GM21786 (cell line): Measurements from ENCODE around the gene ISOC2.
"Not testable (repeated sequence)": the region's sequence is repeated elsewhere in the genome, so short reads cannot be mapped to it uniquely, and the experiment has no call there.

Experiments
- ATAC-seq: cut with Tn5 transposase; IDR thresholded peaks from one replicate; pipeline ENCODE4 v1.9.1; 2021; ENCODE audit not compliant: unreplicated experiment

Gene ISOC2

GRCh38 chr19:55461259-55461973 lies at the start of gene ISOC2:
TSS of gene ISOC2 (minus strand) at chr19:55461642. CDS start at chr19:55456486, 5,156 bp downstream.
- peak; percentile 93 for ATAC-seq

- no peak for ATAC-seq
Measured at GRCh38 chr19:55508120-55508519, 46.7 kb upstream of the ISOC2 start.

GRCh38 chr19:55504981-55505380 lies 43.5 kb upstream of the ISOC2 start:
- no peak for ATAC-seq

- no peak for ATAC-seq
Measured at GRCh38 chr19:55504252-55504603, 42.8 kb upstream of the ISOC2 start.

GRCh38 chr19:55503502-55504251 lies 42.2 kb upstream of the ISOC2 start:
- ATAC-seq, result peak; percentile 91

GRCh38 chr19:55503157-55503501 lies 41.7 kb upstream of the ISOC2 start:
- no peak for ATAC-seq

GRCh38 chr19:55502197-55502952 lies 40.9 kb upstream of the ISOC2 start:
- ATAC-seq, result no peak

- ATAC-seq, result no peak
Measured at GRCh38 chr19:55500368-55500952, 39.0 kb upstream of the ISOC2 start.

GRCh38 chr19:55498246-55498840 lies 36.9 kb upstream of the ISOC2 start:
- ATAC-seq, result no peak

- ATAC-seq, result no peak
Measured at GRCh38 chr19:55497763-55498162, 36.3 kb upstream of the ISOC2 start.

GRCh38 chr19:55496820-55497219 lies 35.4 kb upstream of the ISOC2 start:
- ATAC-seq, result not testable (repeated sequence)

- ATAC-seq, result no peak
Measured at GRCh38 chr19:55495646-55496349, 34.4 kb upstream of the ISOC2 start.

GRCh38 chr19:55494172-55494761 lies 32.8 kb upstream of the ISOC2 start:
- ATAC-seq, result no peak

- ATAC-seq, result no peak
Measured at GRCh38 chr19:55493645-55494171, 32.3 kb upstream of the ISOC2 start.

GRCh38 chr19:55493052-55493644 lies 31.7 kb upstream of the ISOC2 start:
- ATAC-seq, result no peak

- no peak for ATAC-seq
Measured at GRCh38 chr19:55492362-55492944, 31.0 kb upstream of the ISOC2 start.

GRCh38 chr19:55491546-55492360 lies 30.3 kb upstream of the ISOC2 start:
- no peak for ATAC-seq
